ENCODE results near the gene CCDC178. TPM values are rescaled to one million over a fixed set of nuclear protein-coding genes. Genes with fewer than 3 reads are reported as not detected.
"Not testable (repeated sequence)": the region's sequence is repeated elsewhere in the genome, so short reads cannot be mapped to it uniquely, and the experiment has no call there.

Gene CCDC178
- total RNA-seq, 4 donors from 2014 or later = 0.73 to 1.1 TPM; not detected in 2

DNA sequence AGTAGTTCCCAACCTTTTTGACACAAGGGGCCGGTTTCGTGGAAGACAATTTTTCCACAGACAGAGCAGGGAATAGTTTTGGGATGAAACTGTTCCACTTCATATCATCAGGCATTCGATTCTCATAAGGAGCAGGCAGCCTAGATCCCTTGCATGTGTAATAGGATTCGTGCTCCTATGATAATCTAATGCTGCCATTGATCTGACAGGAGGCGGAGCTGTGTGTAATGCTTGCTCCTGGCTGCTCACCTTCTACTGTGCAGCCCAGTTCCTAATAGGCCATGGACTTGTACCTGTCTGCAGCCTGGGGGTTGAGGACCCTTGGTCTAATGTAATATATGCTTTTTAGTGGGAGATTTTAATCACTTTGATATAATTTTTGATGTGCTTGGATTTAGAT is 479.0 kb downstream of the CCDC178 start:
- peaks cover 0 to 6% (median 0%) of the 10 kb centered on the region in 3 donors for H3K4me1 ChIP-seq
- H3K27me3 ChIP-seq = no peaks in the 10 kb centered on the region
- H3K4me3 ChIP-seq = no peak overlapping the region
- H3K36me3 ChIP-seq = no peaks in the 10 kb centered on the region
- H3K27ac ChIP-seq = no peak overlapping the region
- intact Hi-C loops (cut with DNase I) = no loop called here
- no peaks in the 10 kb centered on the region for H3K9me3 ChIP-seq
- DNase-seq = no peak
- WGBS, 2 donors = 73 to 77% methylated on average over 4 to 5 of the region's 5 CpGs
- TF ChIP-seq, protein P1, sequence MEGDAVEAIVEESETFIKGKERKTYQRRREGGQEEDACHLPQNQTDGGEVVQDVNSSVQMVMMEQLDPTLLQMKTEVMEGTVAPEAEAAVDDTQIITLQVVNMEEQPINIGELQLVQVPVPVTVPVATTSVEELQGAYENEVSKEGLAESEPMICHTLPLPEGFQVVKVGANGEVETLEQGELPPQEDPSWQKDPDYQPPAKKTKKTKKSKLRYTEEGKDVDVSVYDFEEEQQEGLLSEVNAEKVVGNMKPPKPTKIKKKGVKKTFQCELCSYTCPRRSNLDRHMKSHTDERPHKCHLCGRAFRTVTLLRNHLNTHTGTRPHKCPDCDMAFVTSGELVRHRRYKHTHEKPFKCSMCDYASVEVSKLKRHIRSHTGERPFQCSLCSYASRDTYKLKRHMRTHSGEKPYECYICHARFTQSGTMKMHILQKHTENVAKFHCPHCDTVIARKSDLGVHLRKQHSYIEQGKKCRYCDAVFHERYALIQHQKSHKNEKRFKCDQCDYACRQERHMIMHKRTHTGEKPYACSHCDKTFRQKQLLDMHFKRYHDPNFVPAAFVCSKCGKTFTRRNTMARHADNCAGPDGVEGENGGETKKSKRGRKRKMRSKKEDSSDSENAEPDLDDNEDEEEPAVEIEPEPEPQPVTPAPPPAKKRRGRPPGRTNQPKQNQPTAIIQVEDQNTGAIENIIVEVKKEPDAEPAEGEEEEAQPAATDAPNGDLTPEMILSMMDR (IDR thresholded peaks at IDR 0.05) = no peak
- TF ChIP-seq POLR2A (IDR thresholded peaks at IDR 0.05) = no peak

- intact Hi-C loops (cut with DNase I) = no loop called here
- H3K4me3 ChIP-seq = no peak overlapping the region
- 83% methylated on average over 1 of the region's 1 CpG for WGBS, 2 donors
Measured at GRCh38 chr18:32958746-32959145, 481.8 kb downstream of the CCDC178 start.

DNA sequence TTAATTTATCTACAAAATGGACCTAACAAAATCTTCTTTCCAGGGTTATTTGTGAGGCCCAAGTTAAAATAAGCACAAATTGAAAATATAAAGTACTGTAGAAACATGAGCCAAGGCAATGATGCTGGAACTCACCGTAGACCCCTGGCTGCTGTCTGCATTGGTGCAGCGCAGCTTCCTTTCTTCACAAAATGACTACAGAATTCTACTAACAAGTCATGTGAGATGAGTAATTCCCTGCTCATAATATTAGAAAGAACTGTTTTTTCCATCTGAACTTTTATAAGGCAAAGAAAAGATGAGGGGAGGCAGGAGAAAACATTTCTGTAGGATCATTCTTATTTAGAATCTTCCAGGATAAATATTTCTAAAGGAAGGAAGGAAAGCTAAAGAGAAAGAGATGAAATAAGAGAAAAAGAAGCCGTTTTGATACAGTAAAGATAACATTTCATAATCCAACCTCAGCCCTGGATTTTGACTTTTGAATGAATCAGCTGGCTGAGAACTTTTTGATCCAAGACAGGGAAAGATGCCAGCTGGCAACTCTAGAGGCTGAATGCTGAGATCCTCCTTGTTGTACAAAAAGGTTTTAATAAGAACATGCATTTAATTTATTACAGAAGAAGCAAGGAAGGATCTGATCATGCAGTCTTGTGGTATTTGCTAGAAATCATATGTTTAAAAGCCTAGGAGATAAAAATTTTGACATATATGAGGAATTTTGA is 483.8 kb downstream of the CCDC178 start:
- no peak overlapping the region for H3K27ac ChIP-seq
- intact Hi-C loops (cut with DNase I) = no loop called here
- TF ChIP-seq POLR2A (IDR thresholded peaks at IDR 0.05) = no peak
- TF ChIP-seq, protein P1 (IDR thresholded peaks at IDR 0.05) = no peak
- no peak overlapping the region for H3K4me3 ChIP-seq
- H3K36me3 ChIP-seq = no peaks in the 10 kb centered on the region
- no peaks in the 10 kb centered on the region for H3K27me3 ChIP-seq
- no peak for DNase-seq
- WGBS, 2 donors = 21 to 28% methylated on average over 3 of the region's 3 CpGs
- H3K4me1 ChIP-seq = peaks cover 0 to 7% (median 0%) of the 10 kb centered on the region in 3 donors
- H3K9me3 ChIP-seq = no peaks in the 10 kb centered on the region

More at GRCh38 chr18:32958746-32959145, 481.8 kb downstream of the CCDC178 start:
- Histone ChIP-seq H3K36me3 (no peaks in the 10 kb centered on the region), H3K9me3 (no peaks in the 10 kb centered on the region), H3K27ac (no peak overlapping the region), H3K27me3 (no peaks in the 10 kb centered on the region), H3K4me1 (peaks cover 0 to 7% (median 0%) of the 10 kb centered on the region in 3 donors)
- DNase-seq = no peak
- TF ChIP-seq, protein P1 (IDR thresholded peaks at IDR 0.05) = no peak
- TF ChIP-seq POLR2A (IDR thresholded peaks at IDR 0.05) = no peak

DNA sequence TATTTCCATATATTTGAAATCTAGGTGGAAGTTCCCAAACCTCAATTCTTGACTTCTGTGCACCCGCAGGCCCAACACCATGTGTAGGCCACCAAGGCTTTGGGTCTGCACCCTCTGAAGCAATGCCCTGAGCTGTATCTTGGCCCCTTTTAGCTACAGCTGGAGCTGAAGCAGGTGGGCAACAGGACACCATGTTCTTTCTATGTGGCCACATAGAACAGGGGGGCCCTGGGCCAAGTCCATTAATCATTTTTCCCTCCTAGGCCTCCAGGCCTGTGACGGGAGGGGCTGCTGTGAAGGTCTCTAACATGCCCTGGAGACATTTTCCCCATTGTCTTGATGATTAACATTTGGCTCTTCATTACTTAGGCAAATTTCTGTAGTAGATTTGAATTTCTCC is 488.2 kb downstream of the CCDC178 start:
- 73 to 86% methylated on average over 2 of the region's 2 CpGs for WGBS, 2 donors
- H3K27me3 ChIP-seq; DNase-seq; H3K4me3 ChIP-seq; intact Hi-C loops (cut with DNase I); H3K36me3 ChIP-seq; H3K4me1 ChIP-seq; H3K27ac ChIP-seq; H3K9me3 ChIP-seq: not testable (repeated sequence)

DNA sequence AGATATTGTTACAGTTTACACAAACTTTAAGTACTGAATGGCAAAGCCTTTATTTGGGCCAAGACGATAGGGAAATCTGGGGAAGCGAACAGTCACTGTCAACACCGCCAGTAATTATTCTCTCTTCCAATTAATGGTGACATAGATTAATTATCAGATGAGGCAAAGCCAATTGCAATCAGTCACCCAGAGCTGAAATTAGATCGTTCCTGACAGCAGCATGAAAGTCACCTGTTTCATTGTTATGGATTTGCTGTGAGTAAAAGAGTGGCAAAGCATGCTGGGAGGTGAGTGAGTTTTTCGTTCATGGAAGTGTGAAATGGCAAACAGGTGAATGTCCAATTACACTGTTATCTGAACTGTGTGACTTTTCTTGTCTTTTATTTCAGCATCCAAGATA is 502.9 kb downstream of the CCDC178 start:
- H3K27me3 ChIP-seq = no peaks in the 10 kb centered on the region
- H3K4me1 ChIP-seq = no peaks in the 10 kb centered on the region
- no peak for DNase-seq
- TF ChIP-seq, protein P1 (IDR thresholded peaks at IDR 0.05) = no peak
- TF ChIP-seq POLR2A (IDR thresholded peaks at IDR 0.05) = no peak
- no peak overlapping the region for H3K4me3 ChIP-seq
- WGBS, 2 donors = 63 to 70% methylated on average over 5 of the region's 5 CpGs
- no peaks in the 10 kb centered on the region for H3K9me3 ChIP-seq
- intact Hi-C loops (cut with DNase I) = no loop called here
- H3K27ac ChIP-seq = no peak overlapping the region
- H3K36me3 ChIP-seq = no peaks in the 10 kb centered on the region

Data from esophagus squamous epithelium (tissue), 5 donors.